Thoracic aorta (tissue), 2 donors: Measurements from ENCODE around the gene TENM4. TPM values are rescaled to one million over a fixed set of nuclear protein-coding genes. Genes with fewer than 3 reads are reported as not detected.
"Not testable (repeated sequence)": the region's sequence is repeated elsewhere in the genome, so short reads cannot be mapped to it uniquely, and the experiment has no call there.

ENCODE experiments used
- ATAC-seq: fragments of 150-250 bp; one replicate; pipeline ENCODE4 v1.8.0; 2017; ENCODE audit warnings: low read depth; ENCODE audit not compliant: insufficient number of reproducible peaks, low FRiP score
- DNase-seq: peaks from one replicate; pipeline ENCODE4 v3.0.0-alpha.2; 2020; ENCODE audit warnings: low spot score
- H3K27ac ChIP-seq, 2 donors: fragments of 200-600 bp; sonication (generic); 1 replicate in 1 of 2; 2 replicates in 1 of 2; pipeline ENCODE4 v1.5.1; 2016; ENCODE audit warnings: mild to moderate bottlenecking in 2 of 2, moderate library complexity in 2 of 2
- H3K27me3 ChIP-seq: fragments of 200-600 bp; sonication (generic); replicated peaks from 2 replicates; pipeline ENCODE4 v1.6.0; 2016; ENCODE audit warnings: mild to moderate bottlenecking; ENCODE audit not compliant: insufficient read depth
- H3K36me3 ChIP-seq: fragments of 200-600 bp; sonication (generic); one replicate; pipeline ENCODE4 v1.5.1; 2016
- H3K4me1 ChIP-seq, 2 donors: fragments of 200-600 bp; sonication (generic); 1 replicate in 1 of 2; 2 replicates in 1 of 2; pipeline versions ENCODE4 v1.5.1 to v1.6.0; 2016; ENCODE audit warnings: low read depth in 2 of 2, mild to moderate bottlenecking in 1 of 2; ENCODE audit not compliant: control insufficient read depth in 1 of 2
- H3K4me3 ChIP-seq: fragments of 200-600 bp; sonication (generic); 2 replicates; pipeline ENCODE4 v1.5.1; 2016; ENCODE audit warnings: mild to moderate bottlenecking
- H3K9me3 ChIP-seq: fragments of 200-600 bp; sonication (generic); 2 replicates; pipeline ENCODE4 v1.5.1; 2016
- CTCF ChIP-seq: fragments of 200-600 bp; sonication (generic); IDR thresholded peaks from one replicate; pipeline ENCODE4 v1.5.1; 2019; ENCODE audit warnings: antibody characterized with exemption
- total RNA-seq, 2 donors: library from RNA; depleted of rRNA; stranded (reverse); fragments of >200 nt; gene quantifications; one replicate each; pipeline versions ENCODE4 v1.1.0 to v1.2.3, GENCODE V29; 2016

Gene TENM4
- total RNA-seq, 2 donors from 2014 or later = 6.1 to 13.3 TPM

GRCh38 chr11:79192836-79193235 lies 248.0 kb downstream of the TENM4 start:
- Histone ChIP-seq H3K36me3 (no peaks in the 10 kb centered on the region), H3K9me3 (no peaks in the 10 kb centered on the region), H3K27me3 (no peaks in the 10 kb centered on the region), H3K4me1 (peaks cover 9 to 14% of the 10 kb centered on the region in 2 donors), H3K4me3 (no peak overlapping the region), H3K27ac (no peak overlapping the region)
- ATAC-seq (no peak), DNase-seq (no peak)
- no peak for TF ChIP-seq CTCF

- H3K27ac ChIP-seq, ATAC-seq, H3K4me3 ChIP-seq, H3K27me3 ChIP-seq, H3K9me3 ChIP-seq, DNase-seq, H3K36me3 ChIP-seq: not testable (repeated sequence)
- peaks cover 9 to 14% of the 10 kb centered on the region in 2 donors for H3K4me1 ChIP-seq
These were observed 249.1 kb downstream of the TENM4 start for GRCh38 chr11:79191716-79192115.

- peaks cover 9 to 14% of the 10 kb centered on the region in 2 donors for H3K4me1 ChIP-seq
- not testable (repeated sequence) for ATAC-seq, H3K27me3 ChIP-seq, H3K4me3 ChIP-seq, H3K27ac ChIP-seq, H3K9me3 ChIP-seq, DNase-seq, H3K36me3 ChIP-seq
These were observed 250.3 kb downstream of the TENM4 start for GRCh38 chr11:79190553-79190952.

- no peaks in the 10 kb centered on the region for H3K9me3 ChIP-seq
- no peak for ATAC-seq
- H3K4me1 ChIP-seq = peaks cover 9 to 14% of the 10 kb centered on the region in 2 donors
- no peaks in the 10 kb centered on the region for H3K27me3 ChIP-seq
- no peak for DNase-seq
- no peak for TF ChIP-seq CTCF
- peak overlapping the region; percentile 22 for H3K4me3 ChIP-seq
- no peaks in the 10 kb centered on the region for H3K36me3 ChIP-seq
- no peak overlapping the region for H3K27ac ChIP-seq
These were observed 251.2 kb downstream of the TENM4 start for GRCh38 chr11:79189601-79190000.

GRCh38 chr11:79189055-79189454 lies 251.8 kb downstream of the TENM4 start:
- Histone ChIP-seq H3K27ac (no peak overlapping the region), H3K4me3 (no peak overlapping the region), H3K9me3 (no peaks in the 10 kb centered on the region), H3K27me3 (no peaks in the 10 kb centered on the region), H3K36me3 (no peaks in the 10 kb centered on the region), H3K4me1 (peaks cover 9 to 14% of the 10 kb centered on the region in 2 donors)
- ATAC-seq (no peak), DNase-seq (no peak)
- no peak for TF ChIP-seq CTCF

GRCh38 chr11:79186669-79187068 lies 254.2 kb downstream of the TENM4 start:
- no peaks in the 10 kb centered on the region for H3K27me3 ChIP-seq
- H3K27ac ChIP-seq = no peak overlapping the region
- no peak for ATAC-seq
- H3K4me3 ChIP-seq = no peak overlapping the region
- no peak for DNase-seq
- peaks cover 9 to 14% of the 10 kb centered on the region in 2 donors for H3K4me1 ChIP-seq
- H3K9me3 ChIP-seq = no peaks in the 10 kb centered on the region
- no peaks in the 10 kb centered on the region for H3K36me3 ChIP-seq
- no peak for TF ChIP-seq CTCF
